ENCODE results near the gene AP2A1. TPM values are rescaled to one million over a fixed set of nuclear protein-coding genes. Genes with fewer than 3 reads are reported as not detected.

Gene AP2A1
- total RNA-seq, 6 experiments from 2014 or later: 38.7 to 103 (median 49.8) TPM

- intact Hi-C loops (cut with DNase I): no loop called here
- Histone ChIP-seq H3K9me3 (no peaks in the 10 kb centered on the region), H3K36me3 (no peaks in the 10 kb centered on the region), H3K4me1 (no peaks in the 10 kb centered on the region), H3K27me3 (no peaks in the 10 kb centered on the region), H3K4me3 (no peak overlapping the region), H3K27ac (no peak overlapping the region)
- DNase-seq: no peak
- WGBS (ENCODE audit: insufficient coverage, low coverage, low lambda C conversion rate, missing lambda C conversion rate): 72% methylated on average over 3 of the region's 9 CpGs
- TF ChIP-seq CTCF (IDR thresholded peaks at IDR 0.05) (no peak), POLR2A (IDR thresholded peaks at IDR 0.05) (no peak)
- no peak for ATAC-seq
Measured at GRCh38 chr19:49741210-49741844, 25.5 kb upstream of the AP2A1 start.

GRCh38 chr19:49744946-49745381 is 21.8 kb upstream of the AP2A1 start:
- WGBS (ENCODE audit: insufficient coverage, low coverage, low lambda C conversion rate, missing lambda C conversion rate): 84% methylated on average over 7 of the region's 23 CpGs
- ATAC-seq: no peak
- no peak for DNase-seq

GRCh38 chr19:49746206-49746958 is 20.4 kb upstream of the AP2A1 start:
- Histone ChIP-seq H3K36me3 (no peaks in the 10 kb centered on the region), H3K4me1 (no peaks in the 10 kb centered on the region), H3K9me3 (no peaks in the 10 kb centered on the region), H3K27me3 (no peaks in the 10 kb centered on the region), H3K27ac (no peak overlapping the region), H3K4me3 (no peak overlapping the region)
- whole genome bisulfite sequencing (ENCODE audit: insufficient coverage, low coverage, low lambda C conversion rate, missing lambda C conversion rate): 56% methylated on average over 24 of the region's 52 CpGs
- peak; percentile 53 to 79 (median 66) for ATAC-seq
- intact Hi-C loops (cut with DNase I): no loop called here
- DNase-seq: peak; percentile 60 to 75 (median 61)
- no peak for TF ChIP-seq POLR2A (IDR thresholded peaks at IDR 0.05)
- TF ChIP-seq CTCF (IDR thresholded peaks at IDR 0.05): no peak

More at GRCh38 chr19:49744946-49745381, 21.8 kb upstream of the AP2A1 start:
- intact Hi-C loops (cut with DNase I): no loop called here
- no peaks in the 10 kb centered on the region for H3K4me1 ChIP-seq
- TF ChIP-seq CTCF (IDR thresholded peaks at IDR 0.05) (no peak), POLR2A (IDR thresholded peaks at IDR 0.05) (no peak)
- H3K9me3 ChIP-seq: no peaks in the 10 kb centered on the region
- H3K27ac ChIP-seq: no peak overlapping the region
- no peak overlapping the region for H3K4me3 ChIP-seq
- no peaks in the 10 kb centered on the region for H3K27me3 ChIP-seq
- H3K36me3 ChIP-seq: no peaks in the 10 kb centered on the region

GRCh38 chr19:49749055-49749716 is 17.6 kb upstream of the AP2A1 start:
- intact Hi-C loops (cut with DNase I): no loop called here
- no peak for TF ChIP-seq CTCF (IDR thresholded peaks at IDR 0.05)
- TF ChIP-seq POLR2A (IDR thresholded peaks at IDR 0.05): no peak
- Histone ChIP-seq H3K4me3 (no peak overlapping the region), H3K9me3 (no peaks in the 10 kb centered on the region), H3K27me3 (no peaks in the 10 kb centered on the region), H3K27ac (no peak overlapping the region), H3K4me1 (no peaks in the 10 kb centered on the region), H3K36me3 (no peaks in the 10 kb centered on the region)
- 75% methylated on average over 5 of the region's 6 CpGs for WGBS (ENCODE audit: insufficient coverage, low coverage, low lambda C conversion rate, missing lambda C conversion rate)
- ATAC-seq: peak in 3 of 4 donors; percentile 39 to 58 (median 46)
- DNase-seq: no peak

All from right lobe of liver (tissue), 6 donors.